GM18505 (cell line): ENCODE data around the gene TRIM68.

ENCODE experiments used
- ATAC-seq: cut with Tn5 transposase; IDR thresholded peaks from one replicate; pipeline ENCODE4 v1.9.1; 2021; ENCODE audit not compliant: unreplicated experiment
- POLR2A ChIP-seq: IDR thresholded peaks from 4 replicates; pipeline ENCODE4 v1.6.1; 2011; ENCODE audit warnings: borderline replicate concordance; ENCODE audit not compliant: insufficient read depth, insufficient read length; ENCODE audit errors: extremely low read depth

TRIM68 gene

GRCh38 chr11:4626207-4627099 lies 18.4 kb upstream of the TRIM68 start:
- ATAC-seq: no peak
- TF ChIP-seq POLR2A: no peak

GRCh38 chr11:4619514-4619913 lies 11.5 kb upstream of the TRIM68 start:
- ATAC-seq: no peak
- TF ChIP-seq POLR2A: no peak

GRCh38 chr11:4615856-4616444 lies 7.9 kb upstream of the TRIM68 start:
- ATAC-seq: no peak
- no peak for TF ChIP-seq POLR2A

GRCh38 chr11:4611986-4612385 lies 4.0 kb upstream of the TRIM68 start:
- no peak for ATAC-seq
- TF ChIP-seq POLR2A: no peak

- ATAC-seq: no peak
- TF ChIP-seq POLR2A: no peak
Observed at GRCh38 chr11:4610258-4610935, 2.4 kb upstream of the TRIM68 start.

- no peak for ATAC-seq
- no peak for TF ChIP-seq POLR2A
Observed at GRCh38 chr11:4607096-4607495, 935 bp downstream of the TRIM68 start.

GRCh38 chr11:4606231-4607015 lies 1.6 kb downstream of the TRIM68 start:
- TF ChIP-seq POLR2A: no peak
- no peak for ATAC-seq

- ATAC-seq: no peak
- no peak for TF ChIP-seq POLR2A
Observed at GRCh38 chr11:4605057-4605456, 3.0 kb downstream of the TRIM68 start.

- ATAC-seq: no peak
- no peak for TF ChIP-seq POLR2A
Observed at GRCh38 chr11:4593739-4594138, 14.3 kb downstream of the TRIM68 start, which contains the start of gene OR52I1. Gene OR52I1 (plus strand): TSS chr11:4594039. CDS start chr11:4594039, 0 bp downstream.

- TF ChIP-seq POLR2A: no peak
- ATAC-seq: no peak
Observed at GRCh38 chr11:4589017-4589416, 19.0 kb downstream of the TRIM68 start.

GRCh38 chr11:4581443-4581842 lies 26.6 kb downstream of the TRIM68 start, which contains the start of gene OR52I2:
Gene OR52I2 (plus strand): TSS chr11:4581743.
- ATAC-seq: no peak
- no peak for TF ChIP-seq POLR2A

- no peak for TF ChIP-seq POLR2A
- no peak for ATAC-seq
Observed at GRCh38 chr11:4580124-4580523, 27.9 kb downstream of the TRIM68 start.

- TF ChIP-seq POLR2A: no peak
- ATAC-seq: no peak
Observed at GRCh38 chr11:4578624-4579023, 29.4 kb downstream of the TRIM68 start.
